Tibial artery (tissue), 4 donors: Measurements from ENCODE around the gene MRPL17.
"Not testable (repeated sequence)": the region's sequence is repeated elsewhere in the genome, so short reads cannot be mapped to it uniquely, and the experiment has no call there.

Experiments used
- DNase-seq, 2 donors: peaks; one replicate each; pipeline ENCODE4 v3.0.0-alpha.2; 2019
- H3K27ac ChIP-seq, 2 donors: fragments of 200-600 bp; sonication (generic) in 1 of 2; 1 replicate in 1 of 2; 2 replicates in 1 of 2; pipeline ENCODE4 v1.5.1; 2018 to 2019; ENCODE audit warnings: mild to moderate bottlenecking in 1 of 2
- H3K27me3 ChIP-seq, 2 donors: fragments of 200-600 bp; sonication (generic) in 1 of 2; one replicate each; pipeline versions ENCODE4 v1.5.1 to v1.6.0; 2016 to 2019
- H3K36me3 ChIP-seq, 3 donors: fragments of 200-600 bp; sonication (generic) in 2 of 3; one replicate each; pipeline ENCODE4 v1.5.1; 2016 to 2019; ENCODE audit warnings: mild to moderate bottlenecking in 2 of 3
- H3K4me1 ChIP-seq, 4 donors: fragments of 200-600 bp; sonication (generic) in 2 of 4; 1 replicate in 3 of 4; 2 replicates in 1 of 4; pipeline ENCODE4 v1.5.1; 2016 to 2019
- H3K4me3 ChIP-seq, 2 donors: fragments of 200-600 bp; sonication (generic) in 1 of 2; 1 replicate in 1 of 2; 2 replicates in 1 of 2; pipeline ENCODE4 v1.5.1; 2018 to 2019; ENCODE audit warnings: mild to moderate bottlenecking in 2 of 2
- H3K9me3 ChIP-seq, 3 donors: fragments of 200-600 bp; sonication (generic) in 1 of 3; one replicate each; pipeline ENCODE4 v1.5.1; 2016 to 2019
- intact Hi-C: fragments of 100-400 bp; cut with DNase I; formaldehyde crosslinking; loops from one replicate; pipeline ENCODE4 v1.15.0; 2023; ENCODE audit warnings: low total_unique reads
- TF ChIP-seq, protein P1 (sequence below), 2 experiments: fragments of 200-600 bp in 1 of 2; fragments of 450-650 bp in 1 of 2; IDR thresholded peaks; one replicate each; pipeline ENCODE4 v1.5.1; 2017 to 2019; ENCODE audit warnings: antibody characterized with exemption in 2 of 2, mild to moderate bottlenecking in 1 of 2, moderate library complexity in 1 of 2

Gene MRPL17

GRCh38 chr11:6692128-6692527, 9.0 kb upstream of the MRPL17 start:
- Histone ChIP-seq H3K9me3 (no peaks in the 10 kb centered on the region), H3K4me1 (peaks cover 0 to 18% (median 13%) of the 10 kb centered on the region in 4 donors), H3K4me3 (no peak overlapping the region), H3K36me3 (no peaks in the 10 kb centered on the region), H3K27me3 (no peaks in the 10 kb centered on the region), H3K27ac (no peak overlapping the region)
- no peak for DNase-seq
- TF ChIP-seq, protein P1, sequence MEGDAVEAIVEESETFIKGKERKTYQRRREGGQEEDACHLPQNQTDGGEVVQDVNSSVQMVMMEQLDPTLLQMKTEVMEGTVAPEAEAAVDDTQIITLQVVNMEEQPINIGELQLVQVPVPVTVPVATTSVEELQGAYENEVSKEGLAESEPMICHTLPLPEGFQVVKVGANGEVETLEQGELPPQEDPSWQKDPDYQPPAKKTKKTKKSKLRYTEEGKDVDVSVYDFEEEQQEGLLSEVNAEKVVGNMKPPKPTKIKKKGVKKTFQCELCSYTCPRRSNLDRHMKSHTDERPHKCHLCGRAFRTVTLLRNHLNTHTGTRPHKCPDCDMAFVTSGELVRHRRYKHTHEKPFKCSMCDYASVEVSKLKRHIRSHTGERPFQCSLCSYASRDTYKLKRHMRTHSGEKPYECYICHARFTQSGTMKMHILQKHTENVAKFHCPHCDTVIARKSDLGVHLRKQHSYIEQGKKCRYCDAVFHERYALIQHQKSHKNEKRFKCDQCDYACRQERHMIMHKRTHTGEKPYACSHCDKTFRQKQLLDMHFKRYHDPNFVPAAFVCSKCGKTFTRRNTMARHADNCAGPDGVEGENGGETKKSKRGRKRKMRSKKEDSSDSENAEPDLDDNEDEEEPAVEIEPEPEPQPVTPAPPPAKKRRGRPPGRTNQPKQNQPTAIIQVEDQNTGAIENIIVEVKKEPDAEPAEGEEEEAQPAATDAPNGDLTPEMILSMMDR (IDR thresholded peaks at IDR 0.05) = no peak
- intact Hi-C loops = no loop called here

DNA sequence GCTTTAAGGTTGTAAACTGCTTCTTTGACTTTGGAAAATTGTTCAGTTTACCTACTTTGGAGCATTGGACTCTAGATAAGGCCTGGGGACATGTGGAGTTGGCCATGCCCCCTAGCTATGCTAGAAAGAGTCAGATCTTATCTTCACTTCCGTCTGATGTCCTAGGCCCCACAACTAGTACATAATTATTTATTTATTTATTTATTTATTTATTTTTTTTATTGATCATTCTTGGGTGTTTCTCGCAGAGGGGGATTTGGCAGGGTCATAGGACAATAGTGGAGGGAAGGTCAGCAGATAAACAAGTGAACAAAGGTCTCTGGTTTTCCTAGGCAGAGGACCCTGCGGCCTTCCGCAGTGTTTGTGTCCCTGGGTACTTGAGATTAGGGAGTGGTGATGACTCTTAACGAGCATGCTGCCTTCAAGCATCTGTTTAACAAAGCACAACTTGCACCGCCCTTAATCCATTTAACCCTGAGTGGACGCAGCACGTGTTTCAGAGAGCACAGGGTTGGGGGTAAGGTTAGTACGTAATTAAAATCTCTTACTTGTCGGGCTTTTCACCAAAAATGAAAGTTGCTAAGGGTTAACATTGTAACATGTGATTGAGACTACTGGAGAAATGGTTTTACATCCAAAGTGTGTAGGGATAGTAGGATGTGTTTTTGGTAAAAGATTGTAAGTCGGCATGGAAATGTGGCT, 7.4 kb upstream of the MRPL17 start:
- H3K9me3 ChIP-seq, H3K27ac ChIP-seq, H3K27me3 ChIP-seq, intact Hi-C loops, H3K4me3 ChIP-seq, H3K36me3 ChIP-seq, DNase-seq: not testable (repeated sequence)
- peaks cover 0 to 11% (median 8%) of the 10 kb centered on the region in 4 donors for H3K4me1 ChIP-seq

GRCh38 chr11:6687876-6688275, 4.7 kb upstream of the MRPL17 start:
- intact Hi-C loops = loop anchor here (10.0 kb wide), 1 partner anchor 293 kb away; the partner anchor contains the start of gene SMPD1

DNA sequence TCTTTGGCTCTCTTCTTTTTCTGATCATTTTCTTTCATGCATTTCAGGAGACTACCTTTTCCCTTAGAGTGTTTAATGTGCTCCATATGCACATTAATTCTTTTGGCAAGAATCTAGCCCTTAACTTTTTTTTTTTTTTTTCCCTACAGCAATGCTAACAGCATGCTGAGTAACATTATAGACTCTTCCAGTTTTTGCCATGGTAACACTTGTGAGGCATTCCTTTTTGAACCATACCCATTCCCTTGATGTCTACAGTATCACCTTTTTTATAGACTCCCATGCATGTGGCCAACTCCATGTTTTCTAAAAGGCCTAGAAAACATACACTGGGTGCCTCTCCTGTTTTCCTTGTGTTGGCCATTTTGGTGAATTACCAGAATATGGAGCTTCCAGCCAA, 2.9 kb upstream of the MRPL17 start:
- TF ChIP-seq, protein P1 (IDR thresholded peaks at IDR 0.05) = no peak
- H3K4me1 ChIP-seq = peaks cover 0 to 21% (median 16%) of the 10 kb centered on the region in 4 donors
- intact Hi-C loops = loop anchor here (10.0 kb wide), 1 partner anchor 291 kb away; the partner anchor contains the start of gene SMPD1
- no peak for DNase-seq
- H3K4me3 ChIP-seq = no peak overlapping the region
- no peaks in the 10 kb centered on the region for H3K27me3 ChIP-seq
- peaks cover 0 to 7% (median 0%) of the 10 kb centered on the region in 3 donors for H3K36me3 ChIP-seq
- H3K9me3 ChIP-seq = no peaks in the 10 kb centered on the region
- H3K27ac ChIP-seq = no peak overlapping the region

More at GRCh38 chr11:6687876-6688275, 4.7 kb upstream of the MRPL17 start:
- DNase-seq = no peak
- H3K27me3 ChIP-seq = no peaks in the 10 kb centered on the region
- H3K4me3 ChIP-seq = no peak overlapping the region
- H3K27ac ChIP-seq = no peak overlapping the region
- H3K36me3 ChIP-seq = no peaks in the 10 kb centered on the region
- TF ChIP-seq, protein P1 (IDR thresholded peaks at IDR 0.05) = no peak
- no peaks in the 10 kb centered on the region for H3K9me3 ChIP-seq
- H3K4me1 ChIP-seq = peaks cover 0 to 5% (median 2%) of the 10 kb centered on the region in 4 donors

DNA sequence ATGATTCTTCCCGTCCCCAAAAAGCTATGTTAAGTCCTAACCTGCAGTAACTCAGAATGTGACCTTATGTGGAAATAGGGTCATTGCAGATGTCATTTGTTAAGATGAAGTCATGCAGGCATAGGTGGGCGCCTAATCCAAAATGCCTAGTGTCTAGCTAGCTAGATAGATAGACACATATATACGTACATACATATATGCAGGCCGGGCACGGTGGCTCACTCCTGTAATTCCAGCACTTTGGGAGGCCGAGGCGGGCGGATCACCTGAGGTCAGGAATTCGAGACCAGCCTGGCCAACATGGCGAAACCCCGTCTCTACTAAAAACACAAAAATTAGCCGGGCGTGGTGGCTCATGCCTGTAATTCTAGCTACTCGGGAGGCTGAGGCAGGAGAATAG, 928 bp upstream of the MRPL17 start:
- H3K27me3 ChIP-seq, DNase-seq, H3K9me3 ChIP-seq: not testable (repeated sequence)
- Histone ChIP-seq H3K27ac (peak overlapping the region; percentile 89 to 94), H3K4me1 (peaks cover 0 to 24% (median 20%) of the 10 kb centered on the region in 4 donors), H3K36me3 (peaks cover 0 to 17% (median 0%) of the 10 kb centered on the region in 3 donors), H3K4me3 (peak overlapping the region in 1 of 2 donors; percentile 76)
- intact Hi-C loops = loop anchor here (1.0 to 10.0 kb wide), 3 partner anchors 58 to 289 kb away; partner anchors contain the start of gene SMPD1

GRCh38 chr11:6682591-6682935, 577 bp downstream of the MRPL17 start:
- Histone ChIP-seq H3K36me3 (peaks cover 0 to 17% (median 0%) of the 10 kb centered on the region in 3 donors), H3K4me1 (peaks cover 0 to 24% (median 20%) of the 10 kb centered on the region in 4 donors), H3K9me3 (no peaks in the 10 kb centered on the region), H3K27ac (peak overlapping the region; percentile 89 to 94), H3K4me3 (peak overlapping the region; percentile 76 to 93), H3K27me3 (no peaks in the 10 kb centered on the region)
- no peak for DNase-seq
- intact Hi-C loops = loop anchor here (5.0 to 10.0 kb wide), 2 partner anchors 155 to 288 kb away; partner anchors contain the start of gene SMPD1
- TF ChIP-seq, protein P1 (IDR thresholded peaks at IDR 0.05) = no peak
